Urinary bladder (tissue), 4 donors: Measurements from ENCODE around the gene CSNK2A2. TPM values are rescaled to one million over a fixed set of nuclear protein-coding genes. Genes with fewer than 3 reads are reported as not detected.

Experiments used
- DNase-seq: peaks from one replicate; pipeline ENCODE4 v3.0.0-alpha.2; 2015; ENCODE audit errors: extremely low spot score
- H3K27ac ChIP-seq: one replicate; pipeline ENCODE4 v1.5.1; 2013; ENCODE audit warnings: low read depth, mild to moderate bottlenecking, moderate library complexity
- H3K36me3 ChIP-seq: one replicate; pipeline ENCODE4 v1.6.1; 2013; ENCODE audit warnings: mild to moderate bottlenecking, moderate library complexity; ENCODE audit not compliant: insufficient read depth
- H3K4me1 ChIP-seq: one replicate; pipeline ENCODE4 v1.6.1; 2013; ENCODE audit warnings: mild to moderate bottlenecking, moderate library complexity; ENCODE audit not compliant: insufficient read depth
- H3K4me3 ChIP-seq: one replicate; pipeline ENCODE4 v1.5.1; 2013; ENCODE audit warnings: low read depth, low read length
- WGBS: extraction: QIAGEN DNeasy Blood & Tissue Kit; methylation state at CpG from one replicate; pipeline ENCODE4 v1.1.7; 2013; 5-methylcytosine and 5-hydroxymethylcytosine counted together
- polyA plus RNA-seq: library from polyadenylated mRNA; stranded (reverse); fragments of 200-250 nt; gene quantifications from one replicate; pipeline ENCODE4 v1.2.3, GENCODE V29; 2013
- total RNA-seq: library from RNA; depleted of rRNA; stranded (reverse); fragments of >200 nt; gene quantifications from one replicate; pipeline ENCODE4 v1.2.3, GENCODE V29; 2014
- donor health status: healthy with polysubstance abuse.
- donor health status: healthy.

CSNK2A2 gene
- total and polyA plus RNA-seq, 2 donors: 35.4 to 35.8 TPM

DNA sequence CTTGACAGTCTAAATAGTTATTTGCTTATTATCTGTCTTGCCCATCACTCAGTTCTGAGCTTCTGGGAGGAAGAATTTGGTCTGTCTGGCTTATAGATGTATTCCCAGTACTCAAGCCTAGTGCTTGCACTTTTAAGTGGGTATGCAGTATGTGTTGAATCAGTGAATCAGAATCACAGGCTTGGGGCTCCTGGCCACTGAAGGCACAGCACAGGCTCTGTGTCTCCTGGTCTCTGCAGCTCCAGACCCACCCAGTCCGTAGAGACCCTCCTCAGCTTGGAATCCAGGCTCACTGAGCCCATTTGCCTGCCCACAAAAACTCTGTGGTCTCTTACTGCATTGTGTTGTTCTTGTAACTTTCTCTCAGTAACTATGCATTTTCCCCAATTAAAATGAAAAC is 49.4 kb downstream of the CSNK2A2 start:
- Histone ChIP-seq H3K36me3 (no peaks in the 10 kb centered on the region), H3K4me3 (no peak overlapping the region), H3K27ac (no peak overlapping the region), H3K4me1 (no peaks in the 10 kb centered on the region)
- DNase-seq: no peak
- 69% methylated on average over 1 of the region's 1 CpG for WGBS

DNA sequence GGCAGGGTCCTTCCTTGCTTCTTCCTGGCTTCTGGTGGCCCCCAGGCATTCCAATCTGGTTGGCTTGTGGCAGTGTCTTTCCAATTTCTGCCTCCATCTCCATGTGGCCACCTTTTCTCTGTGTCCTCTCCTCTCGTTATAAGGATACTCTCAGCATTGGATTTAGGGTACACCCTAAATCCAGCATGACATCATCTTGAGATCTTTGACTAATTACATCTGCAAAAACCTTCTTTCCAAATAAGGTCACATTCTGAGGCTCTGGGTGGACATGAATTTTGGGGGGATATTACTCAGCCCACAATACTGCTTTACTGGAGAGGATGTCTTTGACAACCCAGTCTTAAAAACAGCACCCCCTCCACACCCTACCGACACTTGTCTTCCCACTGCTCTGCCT is 49.8 kb downstream of the CSNK2A2 start:
- DNase-seq: no peak
- Histone ChIP-seq H3K36me3 (no peaks in the 10 kb centered on the region), H3K4me3 (no peak overlapping the region), H3K4me1 (no peaks in the 10 kb centered on the region), H3K27ac (no peak overlapping the region)
- 92% methylated on average over 2 of the region's 2 CpGs for WGBS

DNA sequence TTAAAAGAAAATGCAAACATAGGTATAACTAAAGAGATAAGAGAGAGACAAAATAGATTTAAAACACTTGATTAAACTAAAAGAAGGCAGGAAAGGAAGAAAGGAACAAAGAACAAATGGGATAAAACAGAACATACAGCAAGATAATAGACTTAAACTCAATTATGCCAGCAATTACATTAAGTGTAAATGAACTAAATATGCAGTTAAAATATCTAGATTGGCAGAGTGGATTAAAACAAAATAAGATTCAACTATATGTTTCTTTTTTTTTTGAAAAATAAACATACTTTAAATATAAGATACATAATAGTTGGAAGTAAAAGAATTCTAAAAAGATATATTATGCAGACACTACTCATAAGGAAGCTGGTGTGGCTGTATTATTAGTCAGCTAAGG is 59.1 kb downstream of the CSNK2A2 start:
- no peak overlapping the region for H3K27ac ChIP-seq
- H3K36me3 ChIP-seq: no peaks in the 10 kb centered on the region
- DNase-seq: no peak
- no peak overlapping the region for H3K4me3 ChIP-seq
- H3K4me1 ChIP-seq: no peaks in the 10 kb centered on the region

DNA sequence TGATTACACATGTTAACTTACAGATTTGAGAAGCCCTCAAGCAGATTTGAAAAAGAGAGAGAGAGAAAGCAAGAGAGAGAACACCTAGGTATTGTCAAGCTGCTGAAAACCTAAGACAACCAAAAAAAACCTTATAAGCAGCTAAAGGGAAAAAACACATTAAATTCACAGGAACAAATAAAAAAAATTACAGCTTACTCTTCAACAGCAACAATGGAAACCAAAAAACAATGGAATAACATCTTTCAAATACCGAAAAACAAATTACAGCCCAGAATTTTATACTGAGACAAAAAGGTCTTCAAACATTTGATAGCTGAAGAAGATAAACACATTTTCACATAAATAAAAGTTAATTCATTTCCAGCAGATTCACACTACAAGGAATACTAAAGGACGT is 60.3 kb downstream of the CSNK2A2 start:
- no peak for DNase-seq
- Histone ChIP-seq H3K4me1 (no peaks in the 10 kb centered on the region), H3K4me3 (no peak overlapping the region), H3K27ac (no peak overlapping the region), H3K36me3 (no peaks in the 10 kb centered on the region)
- WGBS: 88% methylated on average over 2 of the region's 2 CpGs

DNA sequence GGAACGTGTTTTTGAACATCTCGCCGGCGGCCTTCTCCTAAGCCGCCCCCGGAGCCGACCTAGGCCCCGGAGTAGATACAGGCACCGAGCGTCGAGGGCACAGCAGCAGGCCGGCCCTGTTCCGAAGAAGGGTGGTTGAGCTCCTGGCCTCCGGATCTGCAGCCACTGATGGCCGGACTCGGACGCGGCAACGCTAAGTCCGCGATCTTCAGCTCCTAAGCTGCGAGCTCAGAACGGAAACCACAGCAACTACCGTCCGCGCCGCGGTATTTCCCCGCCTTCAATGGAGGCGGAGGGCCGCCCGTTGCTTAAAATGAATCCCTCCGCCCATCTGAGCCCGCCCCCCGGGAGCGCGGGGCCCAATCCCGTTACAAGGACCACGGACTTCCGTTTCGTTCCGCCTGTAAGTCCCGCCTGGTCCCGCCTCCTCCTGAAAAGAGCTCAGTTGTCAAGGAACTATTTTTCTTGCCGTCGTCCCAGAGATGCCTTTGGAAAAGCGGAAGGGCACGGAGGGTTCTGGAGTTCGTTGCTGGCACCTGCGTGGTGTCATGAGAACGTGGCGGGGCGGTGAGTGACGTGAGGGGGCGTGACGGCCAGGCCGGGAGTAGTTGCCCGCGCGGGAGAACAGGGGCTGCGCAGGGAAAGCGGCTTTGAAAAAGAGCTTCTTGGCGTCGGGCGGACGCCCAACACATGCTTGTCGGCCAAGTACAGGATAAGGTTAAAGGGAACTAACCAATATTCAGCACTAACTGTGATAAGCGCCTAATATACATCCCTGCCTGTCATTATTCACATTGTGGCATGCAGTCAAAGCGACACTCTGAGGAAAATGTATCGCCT is 68.6 kb downstream of the CSNK2A2 start, which contains the start of gene CFAP20:
Gene CFAP20 (minus strand): TSS at position 285 of the 840 bp plus-strand sequence. CDS start 266 bp downstream, at position 19.
- Histone ChIP-seq H3K27ac (peak within 1 kb of the TSS; percentile 86), H3K36me3 (no peaks in the 10 kb centered on the region), H3K4me3 (peak within 1 kb of the TSS; percentile 93), H3K4me1 (no peaks in the 10 kb centered on the region)
- WGBS: 1% methylated on average over 70 of the region's 70 CpGs
- peak; percentile 99 for DNase-seq

DNA sequence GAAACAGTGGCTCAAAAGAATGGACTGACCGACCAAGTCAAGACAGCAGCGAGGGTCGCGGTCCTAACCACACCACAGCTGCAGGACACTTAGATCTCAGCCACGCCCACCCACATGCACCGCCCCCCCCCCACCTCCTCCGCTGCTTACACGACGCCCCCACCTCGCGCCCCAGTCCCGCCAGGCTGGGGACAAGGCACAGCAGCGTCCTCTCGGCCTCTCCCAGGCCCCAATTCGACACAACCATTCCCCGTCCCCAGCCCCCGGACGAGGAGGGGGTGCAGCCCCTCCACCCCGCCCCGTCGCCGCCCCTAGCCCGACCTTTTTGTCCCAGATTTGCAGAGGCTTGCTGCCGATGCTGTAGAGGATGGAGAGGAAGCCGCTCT is 69.2 kb downstream of the CSNK2A2 start:
- Histone ChIP-seq H3K27ac (peak overlapping the region; percentile 86), H3K4me3 (peak overlapping the region; percentile 93), H3K36me3 (no peaks in the 10 kb centered on the region), H3K4me1 (no peaks in the 10 kb centered on the region)
- WGBS: 2% methylated on average over 25 of the region's 25 CpGs
- no peak for DNase-seq

DNA sequence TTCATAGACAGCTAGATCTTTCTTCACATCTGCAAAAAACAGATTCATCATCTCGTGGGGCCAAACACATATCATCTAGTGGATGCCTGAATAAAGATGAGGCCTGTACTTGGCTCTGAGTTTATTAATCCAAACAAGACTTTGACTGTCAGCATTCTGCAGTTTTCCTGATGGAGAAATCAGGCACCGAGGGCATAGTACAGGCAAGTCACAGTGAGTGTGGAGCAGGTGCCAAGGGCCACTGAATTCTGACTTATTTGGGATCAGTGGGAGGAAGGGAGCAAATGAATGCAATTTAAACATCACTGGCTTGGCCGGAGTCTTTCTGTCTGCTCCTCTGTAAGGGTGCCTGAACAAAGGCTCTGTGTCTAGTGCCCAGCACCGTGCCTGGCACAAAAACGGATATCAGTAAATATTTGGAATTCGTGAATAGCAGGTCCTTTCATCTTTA is 69.7 kb downstream of the CSNK2A2 start:
- Histone ChIP-seq H3K4me3 (peak overlapping the region; percentile 93), H3K36me3 (no peaks in the 10 kb centered on the region), H3K27ac (no peak overlapping the region), H3K4me1 (no peaks in the 10 kb centered on the region)
- WGBS: 3% methylated on average over 6 of the region's 6 CpGs
- DNase-seq: no peak

DNA sequence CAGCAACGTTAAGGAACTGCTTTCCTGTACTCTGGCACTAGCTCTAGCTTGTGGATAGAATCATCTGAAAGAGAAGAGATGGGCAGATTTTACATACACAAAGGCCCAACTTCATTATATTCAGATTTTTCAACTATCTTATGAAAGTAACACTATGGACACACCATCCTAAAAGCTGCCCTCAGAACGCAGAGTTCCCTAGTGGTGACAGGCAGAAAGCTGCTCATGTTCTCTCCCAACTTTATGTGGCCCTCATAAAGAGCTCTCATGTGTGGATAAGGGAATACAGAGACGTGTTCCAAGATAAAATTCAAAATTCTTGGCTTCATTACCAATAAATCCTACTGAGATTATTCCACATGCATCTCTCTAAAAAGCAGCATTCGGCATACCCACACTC is 70.3 kb downstream of the CSNK2A2 start:
- Histone ChIP-seq H3K36me3 (no peaks in the 10 kb centered on the region), H3K4me1 (no peaks in the 10 kb centered on the region), H3K4me3 (no peak overlapping the region), H3K27ac (peak overlapping the region; percentile 75)
- 13% methylated on average over 4 of the region's 4 CpGs for WGBS
- no peak for DNase-seq

DNA sequence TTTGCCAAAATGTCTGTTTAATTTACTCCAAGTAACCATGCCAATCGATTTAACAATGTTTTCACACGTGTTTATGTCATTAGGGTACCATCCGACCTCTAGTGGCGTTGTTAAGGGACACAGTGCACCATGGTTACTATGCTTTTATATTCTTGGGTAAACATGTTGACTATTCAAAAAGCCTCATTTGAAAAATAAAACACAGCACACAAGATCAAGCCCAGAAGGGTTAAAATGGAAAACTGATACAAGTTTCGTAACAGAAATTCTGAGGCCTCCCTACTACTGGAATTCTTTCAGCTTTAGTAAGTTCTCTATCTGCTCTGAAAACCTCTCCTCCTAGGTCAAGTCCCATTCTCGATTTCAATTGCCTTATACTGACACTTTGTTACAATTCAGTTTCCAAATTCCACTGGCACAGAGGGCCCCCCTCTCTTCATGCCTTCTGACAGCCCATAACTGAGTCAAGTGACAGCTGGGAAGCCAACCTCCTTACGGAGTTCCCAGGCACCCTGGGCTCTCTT is 70.8 kb downstream of the CSNK2A2 start:
- DNase-seq: no peak
- Histone ChIP-seq H3K4me1 (no peaks in the 10 kb centered on the region), H3K36me3 (no peaks in the 10 kb centered on the region), H3K4me3 (no peak overlapping the region), H3K27ac (peak overlapping the region; percentile 75)
- WGBS: 8% methylated on average over 7 of the region's 7 CpGs

DNA sequence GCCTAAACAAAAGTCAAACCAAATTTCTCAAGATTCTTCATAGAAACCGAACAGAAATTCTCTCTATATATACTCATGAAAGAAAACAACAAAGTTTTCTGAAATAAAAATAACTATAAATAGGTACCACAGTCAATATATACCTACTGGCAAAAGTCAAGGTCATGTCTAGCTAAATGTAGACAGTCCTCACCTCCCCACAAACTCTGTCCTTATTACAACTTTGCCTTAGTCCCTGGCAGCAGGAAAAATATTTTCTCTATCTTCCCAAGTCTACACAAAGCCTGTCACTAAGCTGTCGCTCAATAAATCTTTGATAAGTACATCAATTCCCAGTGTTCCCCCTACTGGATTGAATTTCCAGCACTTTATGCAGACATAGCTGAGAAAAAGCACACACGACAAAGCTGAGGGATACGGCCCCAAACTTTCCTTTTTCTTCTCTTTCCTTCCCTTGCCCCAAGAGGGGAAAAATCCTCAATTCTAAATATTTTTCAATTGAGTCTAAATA is 71.4 kb downstream of the CSNK2A2 start:
- WGBS: 37% methylated on average over 4 of the region's 4 CpGs
- Histone ChIP-seq H3K27ac (peak overlapping the region; percentile 27), H3K4me1 (no peaks in the 10 kb centered on the region), H3K4me3 (no peak overlapping the region), H3K36me3 (no peaks in the 10 kb centered on the region)
- DNase-seq: no peak

DNA sequence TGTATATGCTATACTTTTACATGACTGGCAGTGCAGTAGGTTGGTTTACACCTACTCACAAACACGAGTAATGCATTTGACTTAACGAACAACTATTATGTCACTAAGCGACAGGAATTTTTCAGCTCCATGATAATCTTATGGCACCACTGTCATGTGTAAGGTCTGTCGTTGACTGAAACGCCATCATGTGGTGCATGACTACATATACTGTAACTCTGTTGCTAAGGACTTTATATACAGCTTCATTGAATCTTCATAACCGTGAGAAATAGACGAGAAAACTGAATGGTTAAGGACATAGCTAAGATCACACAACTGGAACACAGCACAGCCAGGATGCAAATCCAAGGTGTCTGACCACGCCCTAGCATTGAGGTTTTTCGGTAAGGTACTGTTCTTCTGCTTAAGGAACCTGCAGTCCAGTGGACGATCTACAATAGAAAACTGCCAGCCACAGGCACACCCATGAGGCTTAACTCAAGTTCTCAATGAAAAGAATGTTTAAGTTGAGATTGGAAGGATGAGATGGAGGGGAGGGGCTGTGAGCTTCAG is 72.0 kb downstream of the CSNK2A2 start:
- Histone ChIP-seq H3K4me1 (no peaks in the 10 kb centered on the region), H3K36me3 (no peaks in the 10 kb centered on the region), H3K27ac (no peak overlapping the region), H3K4me3 (no peak overlapping the region)
- WGBS: 57% methylated on average over 10 of the region's 10 CpGs
- DNase-seq: no peak

DNA sequence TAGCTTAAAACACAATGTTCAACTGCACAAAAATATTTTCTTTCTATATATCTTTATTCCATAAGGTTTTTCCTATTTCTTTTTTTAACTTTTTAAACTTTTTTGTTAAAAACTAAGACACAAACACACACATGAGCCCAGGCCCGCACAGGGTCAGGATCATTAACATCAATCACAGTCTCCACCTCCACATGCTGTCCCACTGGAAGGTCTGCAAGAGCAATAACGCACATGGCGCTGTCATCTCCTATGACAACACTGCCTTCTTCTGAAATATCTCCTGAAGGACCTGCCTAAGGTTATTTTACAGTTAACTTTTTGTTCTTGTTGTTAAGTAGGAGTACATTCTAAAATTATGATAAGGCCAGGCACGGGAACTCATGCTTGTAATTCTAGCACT is 72.9 kb downstream of the CSNK2A2 start:
- WGBS: 82% methylated on average over 4 of the region's 4 CpGs
- peaks cover 1% of the 10 kb centered on the region for H3K4me1 ChIP-seq
- no peak overlapping the region for H3K4me3 ChIP-seq
- no peak for DNase-seq
- no peaks in the 10 kb centered on the region for H3K36me3 ChIP-seq
- H3K27ac ChIP-seq: no peak overlapping the region

DNA sequence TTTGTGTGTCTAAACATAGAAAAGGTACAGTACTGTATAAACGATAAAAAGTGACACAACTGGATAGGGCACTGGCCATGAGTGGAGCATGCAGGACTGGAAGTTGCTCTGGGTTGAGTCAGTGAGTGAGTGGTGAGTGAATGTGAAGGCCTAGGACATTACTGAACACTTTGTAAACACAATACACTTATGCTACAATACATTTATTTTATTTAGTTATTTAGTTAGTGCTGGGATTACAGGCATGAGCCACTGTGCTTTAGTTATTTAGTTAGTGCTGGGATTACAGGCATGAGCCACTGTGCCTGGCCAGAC is 73.3 kb downstream of the CSNK2A2 start:
- no peak overlapping the region for H3K4me3 ChIP-seq
- no peak for DNase-seq
- 49% methylated on average over 1 of the region's 1 CpG for WGBS
- no peaks in the 10 kb centered on the region for H3K36me3 ChIP-seq
- H3K4me1 ChIP-seq: peaks cover 1% of the 10 kb centered on the region
- H3K27ac ChIP-seq: no peak overlapping the region
